Trophoblast cell (in vitro differentiated cells and primary cell): ENCODE data around the gene PAM.

ENCODE experiments used
- DNase-seq, 2 donors: peaks; one replicate each; pipeline ENCODE4 v3.0.0-alpha.2; 2016
- H2AFZ ChIP-seq: 2 replicates; pipeline ENCODE4 v1.6.1; 2013; ENCODE audit warnings: low read length, moderate library complexity, mild to moderate bottlenecking; ENCODE audit not compliant: insufficient read depth, poor library complexity
- H2AK5ac ChIP-seq: 2 replicates; pipeline ENCODE4 v1.6.1; 2013; ENCODE audit warnings: mild to moderate bottlenecking, low read length
- H2BK120ac ChIP-seq: 2 replicates; pipeline ENCODE4 v1.6.1; 2013; ENCODE audit warnings: low read length, mild to moderate bottlenecking, moderate library complexity; ENCODE audit not compliant: insufficient read depth, poor library complexity
- H2BK12ac ChIP-seq: 2 replicates; pipeline ENCODE4 v1.6.1; 2013; ENCODE audit warnings: mild to moderate bottlenecking, low read length, moderate library complexity
- H2BK5ac ChIP-seq: 2 replicates; pipeline ENCODE4 v1.6.1; 2013; ENCODE audit warnings: low read length, low read depth, moderate library complexity, mild to moderate bottlenecking; ENCODE audit not compliant: poor library complexity
- H3K14ac ChIP-seq: 2 replicates; pipeline ENCODE4 v1.6.1; 2013; ENCODE audit warnings: mild to moderate bottlenecking, low read length
- H3K18ac ChIP-seq: 2 replicates; pipeline ENCODE4 v1.6.1; 2013; ENCODE audit warnings: mild to moderate bottlenecking, low read length
- H3K23ac ChIP-seq: 2 replicates; pipeline ENCODE4 v1.6.1; 2013; ENCODE audit warnings: low read length
- H3K27ac ChIP-seq: 2 replicates; pipeline ENCODE4 v1.5.1; 2013; ENCODE audit warnings: low read depth, mild to moderate bottlenecking, inconsistent platforms, low read length, moderate library complexity
- H3K27me3 ChIP-seq: 2 replicates; pipeline ENCODE4 v1.6.1; 2013; ENCODE audit warnings: inconsistent platforms, mild to moderate bottlenecking, low read length, moderate library complexity; ENCODE audit not compliant: insufficient read depth
- H3K36me3 ChIP-seq, 2 experiments: 1 replicate in 1 of 2; 2 replicates in 1 of 2; pipeline ENCODE4 v1.6.1; 2013; ENCODE audit warnings: low read length in 2 of 2, mild to moderate bottlenecking in 2 of 2, moderate library complexity in 1 of 2; ENCODE audit not compliant: insufficient read depth in 2 of 2, control insufficient read depth in 1 of 2
- H3K4ac ChIP-seq: 2 replicates; pipeline ENCODE4 v1.6.1; 2013; ENCODE audit warnings: low read depth, mild to moderate bottlenecking, low read length, moderate library complexity
- H3K4me1 ChIP-seq, 2 experiments: 1 replicate in 1 of 2; 2 replicates in 1 of 2; pipeline ENCODE4 v1.6.1; 2013; ENCODE audit warnings: low read length in 2 of 2, mild to moderate bottlenecking in 2 of 2, moderate library complexity in 1 of 2; ENCODE audit not compliant: insufficient read depth in 2 of 2, control insufficient read depth in 1 of 2
- H3K4me2 ChIP-seq: 2 replicates; pipeline ENCODE4 v1.6.1; 2013; ENCODE audit warnings: inconsistent platforms, mild to moderate bottlenecking, low read length, moderate library complexity
- H3K4me3 ChIP-seq: 2 replicates; pipeline ENCODE4 v1.5.1; 2013; ENCODE audit warnings: mild to moderate bottlenecking, low read depth, low read length, inconsistent platforms
- H3K79me1 ChIP-seq: one replicate; pipeline ENCODE4 v1.6.1; 2013; ENCODE audit warnings: low read length
- H3K79me2 ChIP-seq: 2 replicates; pipeline ENCODE4 v1.6.1; 2013; ENCODE audit warnings: low read length, mild to moderate bottlenecking; ENCODE audit not compliant: control insufficient read depth, insufficient read depth, poor library complexity
- H3K9ac ChIP-seq: 2 replicates; pipeline ENCODE4 v1.6.1; 2013; ENCODE audit warnings: mild to moderate bottlenecking, low read length
- H3K9me3 ChIP-seq: 2 replicates; pipeline ENCODE4 v1.6.1; 2013; ENCODE audit warnings: low read depth, mild to moderate bottlenecking, control low read depth, inconsistent platforms, low read length; ENCODE audit not compliant: insufficient read depth
- H4K12ac ChIP-seq: 2 replicates; pipeline ENCODE4 v1.6.1; 2013; ENCODE audit warnings: low read depth, mild to moderate bottlenecking, low read length, moderate library complexity
- H4K8ac ChIP-seq: 2 replicates; pipeline ENCODE4 v1.6.1; 2013; ENCODE audit warnings: low read depth, mild to moderate bottlenecking, low read length, moderate library complexity
- H4K91ac ChIP-seq: one replicate; pipeline ENCODE4 v1.6.1; 2013; ENCODE audit warnings: low read depth, mild to moderate bottlenecking, low read length, moderate library complexity
- WGBS: extraction: QIAGEN DNeasy Blood & Tissue Kit; methylation state at CpG from one replicate; pipeline ENCODE4 v1.1.7; 2013; ENCODE audit warnings: missing lambda C conversion rate; ENCODE audit not compliant: insufficient read length, insufficient coverage; ENCODE audit errors: extremely low coverage; 5-methylcytosine and 5-hydroxymethylcytosine counted together

The PAM gene

DNA sequence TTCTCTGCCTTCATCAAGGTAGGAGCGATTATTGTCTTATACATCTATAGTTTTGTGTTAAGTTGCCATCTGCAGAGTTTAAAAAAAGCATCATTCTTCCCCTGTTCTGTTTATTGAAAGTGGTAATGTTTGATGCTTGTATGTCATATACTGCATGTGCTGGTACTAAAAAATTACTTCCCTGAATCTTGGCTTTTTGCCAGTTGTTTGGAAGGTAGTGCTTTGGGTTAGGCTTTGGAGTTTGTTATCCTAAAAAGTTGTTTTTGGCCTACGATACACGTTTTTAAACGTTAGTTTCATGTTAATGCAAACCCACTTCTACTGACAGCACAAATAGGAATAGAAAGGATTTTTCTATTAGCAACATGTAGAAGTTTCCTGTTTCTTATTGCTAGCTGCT lies 206.6 kb downstream of the PAM start:
- H3K9me3 ChIP-seq: no peaks in the 10 kb centered on the region
- no peak overlapping the region for H4K91ac ChIP-seq
- no peak overlapping the region for H3K4me3 ChIP-seq
- H3K36me3 ChIP-seq: no peaks in the 10 kb centered on the region
- no peak for DNase-seq
- no peak overlapping the region for H3K14ac ChIP-seq
- H2BK5ac ChIP-seq: no peak overlapping the region
- H2AFZ ChIP-seq: no peak overlapping the region
- no peak overlapping the region for H2BK12ac ChIP-seq
- H3K79me1 ChIP-seq: no peaks in the 10 kb centered on the region
- no peak overlapping the region for H2AK5ac ChIP-seq
- no peak overlapping the region for H3K4ac ChIP-seq
- H3K4me2 ChIP-seq: no peak overlapping the region
- H3K4me1 ChIP-seq: no peaks in the 10 kb centered on the region
- H3K9ac ChIP-seq: no peak overlapping the region
- no peak overlapping the region for H2BK120ac ChIP-seq
- H4K8ac ChIP-seq: no peak overlapping the region
- H4K12ac ChIP-seq: no peak overlapping the region
- no peak overlapping the region for H3K27ac ChIP-seq
- no CpG with 5 or more reads among the region's 4 CpGs for WGBS
- no peaks in the 10 kb centered on the region for H3K27me3 ChIP-seq
- no peaks in the 10 kb centered on the region for H3K79me2 ChIP-seq
- H3K23ac ChIP-seq: no peak overlapping the region
- H3K18ac ChIP-seq: no peak overlapping the region

DNA sequence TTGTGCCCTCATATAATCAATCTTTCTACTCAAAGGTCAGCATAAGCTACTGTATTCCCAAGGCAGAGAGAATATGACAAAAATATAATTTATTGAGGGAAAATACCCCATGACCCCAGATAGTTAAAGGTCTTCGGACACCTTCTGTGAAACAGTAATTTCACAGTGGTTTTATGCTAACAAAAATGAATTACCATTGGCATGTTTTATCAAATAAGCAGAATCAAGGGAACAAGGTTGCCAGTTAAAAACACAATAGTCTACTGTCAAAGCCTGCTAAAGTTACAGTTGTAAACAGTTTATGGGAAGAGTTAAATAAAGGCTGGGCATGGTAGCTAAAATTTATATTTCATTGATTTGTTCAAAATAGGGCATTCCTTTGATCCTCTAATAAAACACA lies 210.5 kb downstream of the PAM start:
- no peak overlapping the region for H3K18ac ChIP-seq
- no peak overlapping the region for H4K8ac ChIP-seq
- DNase-seq: no peak
- no peak overlapping the region for H3K27ac ChIP-seq
- no CpG with 5 or more reads among the region's 1 CpG for WGBS
- no peak overlapping the region for H3K14ac ChIP-seq
- H3K79me2 ChIP-seq: no peaks in the 10 kb centered on the region
- no peaks in the 10 kb centered on the region for H3K9me3 ChIP-seq
- H2BK5ac ChIP-seq: no peak overlapping the region
- no peak overlapping the region for H3K23ac ChIP-seq
- H4K12ac ChIP-seq: no peak overlapping the region
- H3K36me3 ChIP-seq: no peaks in the 10 kb centered on the region
- H2BK12ac ChIP-seq: no peak overlapping the region
- H3K4me3 ChIP-seq: no peak overlapping the region
- H3K27me3 ChIP-seq: no peaks in the 10 kb centered on the region
- H3K79me1 ChIP-seq: no peaks in the 10 kb centered on the region
- no peak overlapping the region for H3K9ac ChIP-seq
- no peak overlapping the region for H2BK120ac ChIP-seq
- no peaks in the 10 kb centered on the region for H3K4me1 ChIP-seq
- H3K4ac ChIP-seq: no peak overlapping the region
- H2AFZ ChIP-seq: no peak overlapping the region
- no peak overlapping the region for H2AK5ac ChIP-seq
- no peak overlapping the region for H4K91ac ChIP-seq
- H3K4me2 ChIP-seq: no peak overlapping the region

DNA sequence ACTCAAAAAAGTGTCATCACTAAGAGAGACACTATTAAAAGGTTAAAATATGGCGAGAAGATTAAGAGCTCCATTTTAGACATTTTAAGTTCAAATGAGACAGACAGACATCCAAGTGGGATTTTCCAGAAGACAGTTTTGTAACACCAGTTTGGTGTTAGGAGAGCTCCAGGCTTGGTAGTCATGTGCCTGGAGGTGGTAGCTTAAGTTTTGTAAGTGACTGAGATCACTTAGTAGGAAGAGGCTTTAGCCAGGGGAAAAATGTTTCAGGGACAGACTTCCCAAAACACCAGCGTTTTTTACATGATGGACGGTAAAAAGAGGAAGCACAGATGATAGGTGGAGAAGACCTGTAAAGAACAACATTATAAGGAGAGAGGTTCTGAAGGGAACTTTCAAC lies 214.5 kb downstream of the PAM start:
- Histone ChIP-seq H3K18ac (no peak overlapping the region), H3K4me1 (no peaks in the 10 kb centered on the region), H3K27me3 (no peaks in the 10 kb centered on the region), H3K36me3 (no peaks in the 10 kb centered on the region), H2BK12ac (no peak overlapping the region), H3K23ac (no peak overlapping the region), H3K27ac (no peak overlapping the region), H4K8ac (no peak overlapping the region), H3K4me2 (no peak overlapping the region), H2BK120ac (no peak overlapping the region), H2BK5ac (no peak overlapping the region), H4K12ac (no peak overlapping the region), H2AK5ac (no peak overlapping the region), H3K79me2 (no peaks in the 10 kb centered on the region), H3K9me3 (no peaks in the 10 kb centered on the region), H3K9ac (no peak overlapping the region), H3K14ac (no peak overlapping the region), H4K91ac (no peak overlapping the region), H2AFZ (no peak overlapping the region), H3K4ac (no peak overlapping the region), H3K79me1 (no peaks in the 10 kb centered on the region), H3K4me3 (no peak overlapping the region)
- DNase-seq: no peak
- WGBS: no CpG with 5 or more reads among the region's 3 CpGs

DNA sequence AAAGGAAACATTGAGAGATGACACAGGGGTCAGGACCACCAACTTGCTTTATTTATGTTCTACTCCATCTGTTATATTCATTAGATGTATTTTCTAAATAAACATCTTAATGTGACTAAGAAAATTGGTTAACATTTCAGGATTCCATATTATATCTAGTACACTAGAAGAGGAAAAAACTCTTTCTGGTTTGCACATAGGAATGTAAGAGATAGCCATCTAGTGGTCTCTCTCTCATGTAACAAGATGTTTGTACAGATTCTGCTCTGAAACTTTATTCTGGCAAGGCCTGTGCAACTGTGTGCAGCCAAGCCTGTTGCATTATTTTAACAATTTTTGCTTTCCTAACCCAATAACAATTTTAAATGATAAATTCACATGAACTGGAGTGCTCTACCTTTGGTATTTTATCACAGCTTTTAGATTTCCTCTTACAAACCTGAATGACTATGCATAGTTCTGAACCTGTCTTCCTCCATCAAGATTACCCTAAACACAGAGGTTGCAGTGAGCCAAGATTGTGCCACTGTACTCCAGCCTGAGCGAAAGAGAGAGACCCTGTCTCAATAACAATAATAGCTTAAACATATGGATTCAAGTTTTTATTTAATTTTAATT lies 216.7 kb downstream of the PAM start:
- no peaks in the 10 kb centered on the region for H3K79me1 ChIP-seq
- no peaks in the 10 kb centered on the region for H3K9me3 ChIP-seq
- no peak overlapping the region for H3K14ac ChIP-seq
- H3K18ac ChIP-seq: no peak overlapping the region
- H3K4ac ChIP-seq: no peak overlapping the region
- H4K8ac ChIP-seq: no peak overlapping the region
- H4K12ac ChIP-seq: no peak overlapping the region
- no peak overlapping the region for H2BK120ac ChIP-seq
- H2BK12ac ChIP-seq: no peak overlapping the region
- no peaks in the 10 kb centered on the region for H3K4me1 ChIP-seq
- no peak overlapping the region for H3K4me3 ChIP-seq
- WGBS: no CpG with 5 or more reads among the region's 1 CpG
- H2BK5ac ChIP-seq: no peak overlapping the region
- H2AFZ ChIP-seq: no peak overlapping the region
- no peaks in the 10 kb centered on the region for H3K36me3 ChIP-seq
- DNase-seq: peak in 1 of 2 donors; percentile 30
- H2AK5ac ChIP-seq: no peak overlapping the region
- H3K27ac ChIP-seq: no peak overlapping the region
- H3K79me2 ChIP-seq: no peaks in the 10 kb centered on the region
- no peak overlapping the region for H3K23ac ChIP-seq
- H4K91ac ChIP-seq: no peak overlapping the region
- no peaks in the 10 kb centered on the region for H3K27me3 ChIP-seq
- H3K9ac ChIP-seq: no peak overlapping the region
- H3K4me2 ChIP-seq: no peak overlapping the region
